ENCODE results near the gene NXN.
"Not testable (repeated sequence)": the region's sequence is repeated elsewhere in the genome, so short reads cannot be mapped to it uniquely, and the experiment has no call there.

Gene NXN

DNA sequence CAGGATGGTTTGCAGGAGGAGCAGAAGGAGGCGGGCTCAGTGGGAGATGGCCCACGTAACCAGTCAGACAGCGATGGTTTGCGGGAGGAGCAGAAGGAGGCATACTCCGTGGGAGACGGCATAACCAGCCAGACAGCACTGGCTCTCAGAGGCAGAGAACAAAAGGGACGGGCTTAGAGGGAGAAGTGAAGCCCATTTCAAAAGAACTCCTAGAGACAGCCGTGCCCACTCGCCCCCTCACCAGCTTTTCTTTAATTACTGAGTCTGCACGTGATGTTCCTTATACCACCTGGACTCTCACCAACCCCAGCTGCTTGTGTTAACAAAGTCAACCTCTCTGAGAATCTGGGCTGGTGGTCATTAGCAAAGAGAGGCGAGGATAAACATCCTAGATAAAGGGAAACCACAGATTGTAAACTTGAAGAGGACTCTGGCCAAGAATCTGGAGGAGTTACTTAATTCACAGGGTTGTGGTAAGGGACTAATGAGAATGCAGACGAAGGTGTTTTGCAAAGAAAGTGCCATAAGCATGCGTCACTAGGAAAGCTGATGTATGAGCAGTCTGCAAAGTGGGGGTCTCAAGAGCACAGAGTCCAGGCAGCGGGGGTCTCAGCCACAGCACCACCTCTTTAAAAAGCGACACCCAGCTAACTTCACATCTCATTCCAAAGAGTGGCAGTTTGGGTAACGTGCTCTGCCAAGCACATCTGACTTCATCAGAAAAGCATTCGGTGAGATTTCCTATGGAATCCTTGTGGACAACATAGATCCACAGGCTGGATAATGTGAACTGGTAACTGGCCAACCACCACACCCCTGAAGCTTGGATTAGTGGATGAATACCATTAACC, 51.7 kb downstream of the NXN start:
- intact Hi-C loops (cut with DNase I), result no loop called here
- peak in 4 of 10 donors; percentile 28 to 68 (median 53) for DNase-seq

DNA sequence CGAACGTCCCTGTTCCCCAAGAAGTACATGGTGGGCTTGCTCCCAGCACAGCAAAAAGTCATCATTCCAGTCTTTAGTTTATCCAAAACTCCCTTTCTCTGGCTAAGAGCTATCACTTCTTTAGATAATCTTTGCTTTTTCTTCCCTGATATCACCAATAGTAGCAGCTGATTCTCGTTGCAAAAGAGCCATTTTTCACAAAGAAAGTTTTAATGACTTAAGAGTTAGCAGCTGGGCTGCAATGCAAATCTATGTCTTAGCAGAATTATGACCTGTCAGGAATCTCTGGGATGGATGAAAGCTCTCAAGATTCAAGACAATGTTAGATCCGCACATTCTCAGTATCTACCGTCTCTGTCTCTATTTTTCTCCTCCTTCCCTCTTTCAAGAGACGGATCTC, 53.8 kb downstream of the NXN start:
- no peak for DNase-seq
- intact Hi-C loops (cut with DNase I), result no loop called here

DNA sequence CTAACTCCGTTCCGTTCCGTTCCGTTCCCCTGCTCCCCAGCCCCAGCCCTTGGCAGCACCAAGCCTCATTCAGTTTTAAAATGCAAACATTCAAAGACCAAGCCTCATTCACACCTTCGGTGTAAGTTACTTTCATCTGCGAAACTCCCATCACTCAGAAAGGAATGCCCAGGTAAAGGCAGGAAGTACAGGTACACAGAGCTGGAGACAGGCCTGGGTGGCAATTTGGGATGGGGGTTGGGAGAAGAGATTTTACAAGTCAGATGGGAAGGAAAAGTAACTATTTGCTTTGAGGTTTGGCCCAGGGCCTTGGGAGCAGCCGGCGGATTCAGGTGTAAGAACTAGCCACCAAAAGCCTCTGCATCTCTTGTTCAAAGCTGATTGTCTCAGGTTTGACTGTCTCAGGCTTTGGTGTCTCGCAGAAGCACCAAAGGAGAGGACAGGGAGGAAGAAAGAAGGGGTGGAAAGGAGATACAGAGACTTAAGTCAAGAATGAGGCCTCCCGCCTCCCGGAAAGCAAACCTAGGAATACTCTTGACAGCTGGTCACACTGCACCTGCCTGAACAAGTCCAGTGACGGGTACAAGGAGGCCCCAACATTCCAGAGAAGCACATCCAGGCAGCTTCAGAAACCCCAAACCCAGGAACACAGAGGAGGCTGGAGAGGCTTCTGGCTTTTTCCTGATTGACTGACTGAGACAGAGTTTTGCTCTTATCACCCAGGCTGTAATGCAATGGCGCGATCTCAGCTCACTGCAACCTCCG, 54.7 kb downstream of the NXN start:
- intact Hi-C loops (cut with DNase I), result no loop called here

DNA sequence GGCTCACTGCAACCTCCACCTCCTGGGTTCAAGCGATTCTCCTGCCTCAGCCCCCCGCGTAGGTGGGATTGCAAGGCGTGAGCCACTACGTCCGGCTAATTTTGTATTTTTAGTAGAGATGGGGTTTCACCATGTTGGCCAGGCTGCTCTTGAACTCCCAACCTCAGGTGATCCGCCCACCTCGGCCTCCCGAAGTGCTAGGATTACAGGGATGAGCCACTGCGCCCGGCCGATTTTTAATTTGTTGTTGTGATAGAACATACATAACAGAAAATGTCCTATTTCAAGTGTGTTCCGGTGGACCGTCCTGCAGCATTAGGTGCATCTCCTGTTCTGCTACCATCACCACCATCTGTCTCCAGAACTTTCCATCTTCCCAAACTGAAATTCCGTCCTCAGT, 55.3 kb downstream of the NXN start:
- DNase-seq, result peak in 2 of 10 donors; percentile 54 to 55
- intact Hi-C loops (cut with DNase I), result not testable (repeated sequence)

More for the DNA sequence above, 54.7 kb downstream of the NXN start:
- DNase-seq, result peak in 3 of 10 donors; percentile 20 to 45 (median 21)

DNA sequence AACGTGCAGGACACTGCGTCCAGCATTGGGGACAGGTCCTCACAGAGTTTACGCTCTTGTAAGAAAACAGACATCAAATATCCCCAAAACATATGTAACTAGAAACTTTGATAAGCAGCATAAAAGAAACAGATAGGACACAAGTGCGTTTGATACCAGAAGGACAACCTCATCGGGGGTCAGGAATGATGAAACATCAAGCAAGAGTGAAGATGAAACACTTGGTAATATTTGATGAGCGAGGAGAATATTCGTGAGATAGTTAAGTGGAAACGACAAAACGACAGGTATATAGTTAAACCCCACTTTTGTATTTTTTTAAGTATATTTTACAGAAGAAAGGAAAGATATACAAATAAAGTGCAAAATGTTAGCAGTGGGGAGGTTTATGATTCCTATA, 55.9 kb downstream of the NXN start:
- peak in 1 of 10 donors; percentile 22 for DNase-seq
- intact Hi-C loops (cut with DNase I), result no loop called here

DNA sequence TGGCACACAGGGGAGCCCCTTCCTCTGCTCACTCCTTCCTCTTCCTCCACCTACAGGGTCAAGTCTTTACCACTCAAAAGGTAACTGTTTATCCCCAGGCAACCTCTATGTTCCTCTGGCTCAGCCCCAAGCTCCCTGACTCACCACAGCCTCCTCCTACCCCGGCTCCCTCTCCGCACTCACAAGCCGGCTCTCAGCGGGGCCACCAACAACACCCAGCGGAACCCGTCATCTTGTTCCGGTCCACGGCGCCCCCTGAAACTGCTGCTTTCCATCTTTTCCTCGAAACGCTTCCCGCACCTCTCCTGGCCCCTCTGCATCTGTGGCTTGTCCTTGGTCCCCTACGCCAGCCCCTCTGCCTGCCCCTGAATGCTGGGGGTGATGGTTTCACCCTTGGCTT, 58.4 kb downstream of the NXN start:
- peak in 3 of 10 donors; percentile 57 to 64 (median 61) for DNase-seq
- intact Hi-C loops (cut with DNase I), result no loop called here

DNA sequence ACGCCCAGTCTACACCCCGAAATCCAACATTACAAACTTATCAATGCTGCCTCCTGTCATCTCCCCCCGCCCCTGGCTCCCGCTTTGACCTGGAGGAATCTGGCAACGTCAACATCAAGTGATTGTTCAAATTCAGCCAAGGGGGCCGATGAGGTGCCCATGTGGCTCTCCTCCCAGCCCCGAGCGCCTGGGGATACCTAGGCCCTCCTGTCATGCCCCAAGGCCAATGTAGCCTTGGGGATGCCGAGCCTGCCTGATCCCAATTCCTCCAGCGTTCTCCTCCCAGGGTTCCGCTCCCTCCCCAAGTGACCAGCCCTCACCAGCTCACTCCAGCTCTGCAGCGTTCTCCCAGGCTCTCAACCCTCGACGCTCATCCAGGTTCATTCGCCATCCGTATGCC, 59.4 kb downstream of the NXN start:
- peak in 2 of 10 donors; percentile 17 to 74 for DNase-seq
- intact Hi-C loops (cut with DNase I), result no loop called here

DNA sequence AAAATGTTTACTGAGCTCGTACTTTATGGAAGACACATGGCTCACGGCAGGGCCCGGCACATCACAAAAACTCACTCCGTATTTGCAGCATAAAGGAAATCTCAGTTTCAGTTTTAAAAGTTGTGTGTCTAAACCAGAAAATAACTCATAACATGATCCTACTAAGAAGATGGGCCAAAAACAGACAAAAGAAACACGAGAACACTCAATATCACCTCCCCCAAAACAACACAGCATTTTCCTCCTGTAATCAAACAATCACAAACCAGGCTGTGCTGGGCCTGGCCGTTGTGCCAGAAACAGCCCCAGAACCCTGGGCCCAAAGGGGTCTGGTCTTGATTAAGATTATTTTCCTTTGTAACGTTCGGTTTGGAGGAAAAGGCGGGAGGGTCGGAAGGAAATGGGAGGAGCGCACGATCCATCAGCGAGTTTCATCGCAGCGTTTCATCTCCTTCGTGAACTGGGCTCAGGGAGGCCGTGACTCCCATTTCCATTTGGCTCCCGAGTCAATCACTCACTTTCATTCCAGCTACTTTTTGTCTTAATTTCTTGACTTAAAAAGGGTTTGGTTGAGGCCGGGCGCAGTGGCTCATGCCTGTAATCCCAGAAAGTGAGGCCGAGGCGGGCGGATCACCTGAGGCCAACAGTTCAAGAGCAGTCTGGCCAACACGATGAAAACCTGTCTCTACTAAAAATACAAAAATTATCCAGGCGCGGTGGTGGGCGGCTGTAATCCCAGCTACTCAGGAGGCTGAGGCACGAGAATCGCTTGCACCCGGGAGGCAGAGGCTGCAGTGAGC, 61.4 kb downstream of the NXN start:
- intact Hi-C loops (cut with DNase I), result no loop called here
- DNase-seq, result peak in 2 of 10 donors; percentile 54 to 55

DNA sequence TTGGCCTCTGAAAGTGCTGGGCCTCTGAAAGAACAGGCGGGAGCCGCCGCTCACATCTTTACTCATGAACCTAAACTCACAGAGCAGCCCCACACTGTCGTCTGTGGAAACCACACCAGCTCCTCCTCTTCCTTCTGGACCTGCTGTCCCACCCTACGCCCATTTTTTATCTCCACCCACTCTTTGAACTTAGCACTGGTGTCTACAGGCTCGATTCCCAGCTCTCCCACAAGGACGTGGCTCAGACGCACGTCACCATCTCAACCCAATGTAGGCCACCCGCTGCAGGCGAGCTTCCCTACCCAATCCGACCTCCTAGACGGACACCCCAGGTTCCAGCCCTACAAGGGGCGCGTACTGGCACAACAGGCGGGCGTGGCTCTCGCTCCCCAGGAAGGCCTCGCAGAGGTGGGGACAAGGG, 62.2 kb downstream of the NXN start:
- intact Hi-C loops (cut with DNase I), result no loop called here
- DNase-seq, result peak in 2 of 10 donors; percentile 56 to 66

DNA sequence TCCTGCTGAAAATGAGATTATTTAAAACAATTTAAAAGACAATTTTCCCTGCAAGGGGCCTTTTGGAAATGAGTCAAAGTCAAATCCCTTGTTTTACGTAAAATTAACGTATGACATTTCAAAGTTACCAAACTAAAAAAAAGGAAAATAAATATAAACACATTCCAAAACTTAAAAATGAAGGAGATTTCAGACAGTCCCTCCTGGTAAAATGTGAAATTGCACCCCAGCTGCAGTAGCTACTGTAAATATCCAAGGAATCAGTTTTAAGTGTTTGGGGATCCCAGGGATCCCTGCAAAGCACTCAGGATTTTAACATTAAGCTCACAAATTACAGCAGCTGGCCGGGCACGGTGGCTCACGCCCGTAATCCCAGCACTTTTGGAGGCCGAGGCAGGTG, 63.3 kb downstream of the NXN start:
- intact Hi-C loops (cut with DNase I), result no loop called here

DNA sequence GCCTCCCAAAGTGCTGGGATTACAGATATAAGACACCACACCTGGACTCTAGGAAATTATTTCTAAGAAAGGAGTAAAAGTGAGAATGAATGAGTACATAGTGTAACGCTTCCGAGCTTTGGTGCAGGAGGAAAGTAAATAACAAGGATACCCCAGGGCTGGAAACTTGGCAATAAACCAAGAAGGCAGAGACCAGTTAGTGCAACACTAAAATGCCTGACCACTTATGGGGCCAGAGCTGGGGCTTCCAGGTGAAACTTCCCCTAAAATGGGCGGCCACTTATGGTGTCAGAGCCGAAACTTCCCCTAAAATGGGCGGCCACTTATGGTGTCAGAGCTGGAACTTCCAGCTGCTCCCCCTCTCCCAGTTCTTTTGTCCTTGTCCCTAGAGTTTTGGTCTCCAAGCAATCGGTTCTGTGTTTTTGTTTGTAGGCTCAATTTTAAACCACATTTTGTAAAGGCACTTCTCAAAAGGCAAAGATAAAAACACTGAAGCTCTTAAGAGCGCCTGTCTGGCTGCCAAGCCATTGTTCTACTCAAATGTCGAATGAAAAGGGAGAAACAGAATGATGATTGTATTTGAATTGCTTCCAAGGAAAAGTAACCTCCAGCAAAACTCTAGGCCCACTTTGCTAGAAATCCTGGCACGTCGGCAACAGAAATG, 63.9 kb downstream of the NXN start:
- intact Hi-C loops (cut with DNase I), result no loop called here
- DNase-seq, result peak in 1 of 10 donors; percentile 31

More for the DNA sequence above, 63.3 kb downstream of the NXN start:
- DNase-seq, result peak in 2 of 10 donors; percentile 11 to 24

DNA sequence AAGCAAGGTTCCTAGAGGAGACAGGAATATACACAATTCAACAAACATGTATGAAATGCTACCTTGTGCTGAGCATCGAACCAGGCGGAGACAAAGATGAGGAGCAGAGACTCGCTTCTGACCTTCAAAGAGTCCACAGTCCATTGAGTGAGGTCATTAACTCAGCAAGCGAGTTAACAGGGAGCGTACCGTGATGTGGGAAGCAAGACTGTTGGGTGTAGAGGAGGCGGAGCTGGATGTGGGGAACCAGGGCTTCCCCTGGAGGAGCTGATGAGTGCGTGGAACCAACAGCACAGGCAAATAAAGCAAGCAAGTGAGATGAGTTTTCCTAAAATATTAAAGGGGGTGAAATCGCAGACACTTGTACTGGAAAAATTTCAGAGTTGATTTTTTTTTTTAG, 65.0 kb downstream of the NXN start:
- intact Hi-C loops (cut with DNase I), result no loop called here
- DNase-seq, result peak in 1 of 10 donors; percentile 36

DNA sequence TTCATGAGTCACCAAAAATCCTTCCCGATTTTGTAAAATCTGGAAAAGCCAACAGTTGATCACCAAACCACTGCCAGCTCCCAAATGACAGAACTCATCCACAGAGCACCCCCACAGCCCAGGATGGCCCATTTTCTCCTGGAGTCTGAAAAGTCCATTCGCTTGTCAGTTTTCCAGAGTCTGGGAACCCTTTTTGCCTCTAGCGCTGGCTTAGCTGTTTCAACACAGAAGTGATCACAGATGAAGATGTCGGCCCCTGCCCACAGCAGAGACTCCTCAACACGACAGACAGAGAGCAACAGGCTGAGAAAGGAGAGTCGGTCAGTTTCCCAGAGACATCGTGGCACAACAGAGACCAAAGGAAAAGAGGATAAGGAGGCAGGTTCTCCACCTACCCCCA, 66.4 kb downstream of the NXN start:
- DNase-seq, result peak in 1 of 10 donors; percentile 24
- intact Hi-C loops (cut with DNase I), result no loop called here

DNA sequence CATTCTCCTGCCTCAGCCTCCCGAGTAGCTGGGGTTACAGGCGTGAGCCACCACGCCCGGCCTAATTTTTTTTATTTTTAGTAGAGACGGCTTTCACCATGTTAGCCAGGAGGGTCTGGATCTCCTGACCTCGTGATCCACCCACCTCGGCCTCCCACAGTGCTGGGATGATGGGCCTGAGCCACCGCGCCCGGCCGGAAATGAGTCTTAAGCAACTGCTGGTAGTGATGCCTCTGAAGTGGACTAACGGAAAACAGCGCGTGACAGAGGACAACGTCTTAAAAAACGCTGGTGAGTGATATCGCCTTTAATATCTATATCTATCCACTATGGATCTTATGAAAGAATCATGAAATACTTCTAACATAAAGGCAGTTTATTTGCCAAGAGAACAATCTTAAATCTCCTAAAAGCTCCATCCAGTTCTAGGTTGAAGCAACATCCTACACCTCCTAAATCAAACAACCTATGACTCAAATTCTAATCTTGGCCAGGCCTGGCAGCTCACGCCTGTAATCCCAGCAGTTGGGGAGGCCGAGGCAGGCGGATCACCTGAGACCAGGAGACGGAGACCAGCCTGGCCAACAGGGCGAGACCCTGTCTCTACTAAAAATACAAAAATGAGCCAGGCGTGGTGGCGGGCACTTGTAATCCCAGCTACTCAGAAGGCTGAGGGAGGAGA, 69.8 kb downstream of the NXN start:
- DNase-seq, result peak in 1 of 10 donors; percentile 45
- intact Hi-C loops (cut with DNase I), result no loop called here

DNA sequence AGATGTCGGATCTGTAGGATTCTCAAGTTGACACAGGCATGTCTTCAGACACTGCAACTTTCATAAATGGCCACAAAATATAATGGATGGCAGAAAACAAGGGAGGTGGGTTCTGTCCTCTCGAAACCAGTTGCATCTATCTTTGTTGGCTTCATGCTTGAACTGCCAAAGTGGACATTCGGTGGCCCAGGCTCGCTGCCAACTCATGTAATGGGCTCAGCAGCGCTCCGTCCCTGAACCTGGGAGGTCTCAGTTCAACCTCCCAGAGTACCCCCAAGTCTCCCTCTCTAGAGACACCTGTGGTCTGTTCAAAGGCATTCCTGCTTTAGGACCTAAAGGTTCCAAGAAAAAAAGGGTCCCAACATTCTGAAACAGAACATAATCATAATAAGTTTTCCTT, 71.9 kb downstream of the NXN start:
- no peak for DNase-seq
- intact Hi-C loops (cut with DNase I), result no loop called here

DNA sequence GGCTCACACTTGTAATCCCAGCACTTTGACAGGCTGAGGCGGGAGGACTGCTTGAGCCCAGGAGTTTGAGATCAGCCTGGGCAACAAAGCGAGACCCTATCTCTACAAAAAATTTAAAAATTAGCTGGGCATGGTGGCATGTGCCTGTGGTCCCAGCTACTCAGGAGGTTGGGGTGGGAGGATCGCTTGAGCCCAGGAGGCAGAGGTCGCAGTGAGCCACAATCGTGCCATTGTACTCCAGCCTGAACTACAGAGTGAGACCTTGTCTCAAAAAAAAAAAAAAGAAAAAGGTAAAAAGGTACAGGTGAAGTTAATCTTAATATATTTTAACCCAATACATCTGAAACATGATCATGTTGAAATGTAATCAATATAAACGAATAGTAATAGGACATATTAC, 73.9 kb downstream of the NXN start:
- intact Hi-C loops (cut with DNase I), result not testable (repeated sequence)
- DNase-seq, result peak in 2 of 10 donors; percentile 18 to 68

DNA sequence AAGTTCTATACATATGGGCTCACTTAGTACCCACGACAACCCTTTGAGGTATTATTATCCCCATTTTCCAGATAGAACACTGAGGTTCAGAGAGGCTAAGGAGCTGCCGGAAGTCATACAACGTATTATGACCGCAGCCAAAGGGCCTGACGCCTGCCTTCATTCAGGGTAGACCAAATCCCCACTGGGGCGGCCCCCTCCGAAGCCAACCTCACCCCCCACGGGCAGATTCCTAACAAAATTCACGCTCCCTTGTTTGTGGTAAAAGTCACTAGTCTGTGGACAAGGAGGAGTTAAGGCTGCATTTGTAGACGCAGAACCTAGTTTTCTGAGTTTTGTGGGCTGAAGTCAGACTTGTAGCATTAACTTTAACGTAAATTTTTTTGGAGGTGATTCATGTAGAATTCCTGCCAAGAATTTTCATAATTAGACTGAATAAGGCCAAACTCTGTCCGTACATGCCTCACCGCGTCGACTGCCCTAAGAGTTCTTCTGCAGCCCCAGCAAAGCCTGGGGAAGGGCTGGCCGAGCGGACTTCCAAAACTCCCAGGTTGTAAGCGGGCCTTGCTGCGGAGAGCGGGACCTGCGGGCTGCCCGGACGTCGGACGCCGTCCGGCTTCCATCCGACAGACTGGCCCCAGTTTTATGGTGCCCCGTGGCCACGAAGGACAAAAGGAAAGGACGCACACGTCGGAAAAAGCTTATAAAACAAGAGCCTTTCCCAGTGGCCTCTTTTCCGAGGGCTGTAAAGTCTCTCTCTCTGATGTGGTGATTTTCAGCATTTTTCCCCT, 75.7 kb downstream of the NXN start:
- intact Hi-C loops (cut with DNase I), result no loop called here
- DNase-seq, result peak in 1 of 10 donors; percentile 83

DNA sequence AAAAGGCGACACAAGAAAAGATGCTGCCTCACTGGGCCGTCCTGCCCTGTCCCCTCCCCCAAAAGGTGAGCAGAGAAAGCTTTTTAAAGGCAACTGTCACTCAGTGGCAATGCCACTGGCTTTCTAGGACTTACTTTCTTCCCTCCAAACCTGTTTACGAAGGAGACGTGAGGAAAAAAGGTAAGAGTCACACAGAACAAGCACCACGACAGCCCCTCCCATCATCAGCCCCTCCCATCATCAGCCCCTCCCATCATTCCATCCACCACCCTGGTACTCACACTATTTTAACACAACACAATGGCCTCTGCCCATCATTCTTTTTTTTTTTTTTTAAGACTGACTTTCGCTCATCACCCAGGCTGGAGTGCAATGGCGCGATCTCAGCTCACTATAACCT, 77.1 kb downstream of the NXN start:
- intact Hi-C loops (cut with DNase I), result no loop called here
- DNase-seq, result peak in 1 of 10 donors; percentile 0

DNA sequence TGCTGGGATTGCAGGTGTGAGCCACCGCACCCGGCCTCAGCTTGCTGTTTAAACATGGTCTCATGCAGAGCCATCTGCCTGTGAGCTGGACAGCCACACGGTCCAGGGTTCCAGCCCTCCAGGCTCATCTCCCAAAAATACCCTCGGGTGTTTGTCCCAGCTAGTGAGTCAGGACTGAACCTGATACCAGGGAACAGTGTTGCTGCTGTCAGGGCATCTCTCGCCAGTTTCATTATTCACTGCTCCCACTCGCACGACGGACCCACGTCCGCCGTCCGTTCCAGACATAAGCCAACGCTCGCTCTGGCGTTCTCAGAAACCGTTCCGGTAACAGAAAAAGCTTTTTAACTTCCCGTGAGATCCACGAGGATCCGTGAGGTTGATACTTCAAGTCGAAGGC, 77.6 kb downstream of the NXN start:
- DNase-seq, result peak in 1 of 10 donors; percentile 24
- intact Hi-C loops (cut with DNase I), result no loop called here

Data from posterior cingulate gyrus (tissue), 11 donors.